ENCODE data around the gene ARHGAP4. TPM values are rescaled to one million over a fixed set of nuclear protein-coding genes. Genes with fewer than 3 reads are reported as not detected.

Gene ARHGAP4
- total RNA-seq, 1 donor from 2014 or later = 50.7 TPM

- peak; percentile 78 for DNase-seq (ENCODE audit: low spot score)
- intact Hi-C loops (cut with DNase I) = no loop called here
- peak; percentile 68 for ATAC-seq
Observed at GRCh38 chrX:153875391-153876111, 50.5 kb downstream of the ARHGAP4 start.

GRCh38 chrX:153874366-153875125, 51.5 kb downstream of the ARHGAP4 start:
- no peak for DNase-seq (ENCODE audit: low spot score)
- ATAC-seq = no peak
- intact Hi-C loops (cut with DNase I) = no loop called here

- intact Hi-C loops (cut with DNase I) = no loop called here
- DNase-seq (ENCODE audit: low spot score) (no peak), ATAC-seq (no peak)
Observed at GRCh38 chrX:153874085-153874365, 52.0 kb downstream of the ARHGAP4 start.

GRCh38 chrX:153873282-153874084, 52.6 kb downstream of the ARHGAP4 start:
- ATAC-seq (no peak), DNase-seq (ENCODE audit: low spot score) (no peak)

GRCh38 chrX:153871946-153872878, 53.9 kb downstream of the ARHGAP4 start:
- DNase-seq (ENCODE audit: low spot score) (no peak), ATAC-seq (no peak)
- intact Hi-C loops (cut with DNase I) = no loop called here

More at GRCh38 chrX:153873282-153874084, 52.6 kb downstream of the ARHGAP4 start:
- intact Hi-C loops (cut with DNase I) = no loop called here

GRCh38 chrX:153871451-153871850, 54.6 kb downstream of the ARHGAP4 start:
- ATAC-seq (no peak), DNase-seq (ENCODE audit: low spot score) (no peak)
- intact Hi-C loops (cut with DNase I) = no loop called here

GRCh38 chrX:153870791-153871360, 55.2 kb downstream of the ARHGAP4 start:
- no peak for ATAC-seq
- DNase-seq (ENCODE audit: low spot score) = no peak

GRCh38 chrX:153870288-153870690, 55.8 kb downstream of the ARHGAP4 start:
- DNase-seq (ENCODE audit: low spot score) (no peak), ATAC-seq (no peak)
- intact Hi-C loops (cut with DNase I) = no loop called here

More at GRCh38 chrX:153870791-153871360, 55.2 kb downstream of the ARHGAP4 start:
- intact Hi-C loops (cut with DNase I) = no loop called here

GRCh38 chrX:153869473-153870287, 56.4 kb downstream of the ARHGAP4 start:
- no peak for ATAC-seq
- intact Hi-C loops (cut with DNase I) = no loop called here
- DNase-seq (ENCODE audit: low spot score) = no peak

- ATAC-seq = no peak
- no peak for DNase-seq (ENCODE audit: low spot score)
Observed at GRCh38 chrX:153868576-153869472, 57.2 kb downstream of the ARHGAP4 start.

GRCh38 chrX:153867671-153868070, 58.4 kb downstream of the ARHGAP4 start:
- no peak for DNase-seq (ENCODE audit: low spot score)
- ATAC-seq = no peak
- intact Hi-C loops (cut with DNase I) = no loop called here

More at GRCh38 chrX:153868576-153869472, 57.2 kb downstream of the ARHGAP4 start:
- intact Hi-C loops (cut with DNase I) = no loop called here

GRCh38 chrX:153867139-153867538, 58.9 kb downstream of the ARHGAP4 start:
- ATAC-seq = no peak
- intact Hi-C loops (cut with DNase I) = no loop called here
- no peak for DNase-seq (ENCODE audit: low spot score)

GRCh38 chrX:153866302-153867019, 59.6 kb downstream of the ARHGAP4 start:
- intact Hi-C loops (cut with DNase I) = no loop called here
- no peak for ATAC-seq
- DNase-seq (ENCODE audit: low spot score) = peak; percentile 42

GRCh38 chrX:153865685-153866084, 60.4 kb downstream of the ARHGAP4 start:
- intact Hi-C loops (cut with DNase I) = no loop called here
- DNase-seq (ENCODE audit: low spot score) (peak; percentile 26), ATAC-seq (no peak)

GRCh38 chrX:153865321-153865580, 60.8 kb downstream of the ARHGAP4 start:
- no peak for ATAC-seq
- intact Hi-C loops (cut with DNase I) = no loop called here
- DNase-seq (ENCODE audit: low spot score) = no peak

GRCh38 chrX:153864561-153865320, 61.3 kb downstream of the ARHGAP4 start:
- no peak for DNase-seq (ENCODE audit: low spot score)
- no peak for ATAC-seq

More at GRCh38 chrX:153864561-153865320, 61.3 kb downstream of the ARHGAP4 start:
- intact Hi-C loops (cut with DNase I) = no loop called here
